K562 (cell line): ENCODE results near the gene RAB5B. TPM values are rescaled to one million over a fixed set of nuclear protein-coding genes. Genes with fewer than 3 reads are reported as not detected.

Experiments
- ATF1 ChIP-seq, 2 experiments: fragments of 450-650 bp in 1 of 2; IDR thresholded peaks; 2 replicates each; pipeline ENCODE4 v1.6.1; 2016; ENCODE audit warnings: missing compliant biosample characterization in 1 of 2, missing genetic modification characterization in 1 of 2
- C11orf30 ChIP-seq: fragments of 450-650 bp; IDR thresholded peaks from 2 replicates; pipeline ENCODE4 v1.6.1; 2016; ENCODE audit warnings: low read depth, mild to moderate bottlenecking
- DPF2 ChIP-seq: fragments of 450-650 bp; IDR thresholded peaks from 2 replicates; pipeline ENCODE4 v1.6.1; 2016
- ILF3 ChIP-seq: fragments of 450-650 bp; IDR thresholded peaks from 2 replicates; pipeline ENCODE4 v1.6.1; 2018; ENCODE audit warnings: antibody characterized with exemption, mild to moderate bottlenecking, moderate library complexity, borderline replicate concordance
- JUND ChIP-seq, 2 experiments: IDR thresholded peaks; 2 replicates in 1 of 2; 3 replicates in 1 of 2; pipeline ENCODE4 v1.6.1; 2011; ENCODE audit warnings: borderline replicate concordance in 2 of 2, low read depth in 2 of 2, low read length in 2 of 2, improper control_type of control experiment in 1 of 2, missing biosample characterization in 1 of 2, missing genetic modification characterization in 1 of 2, missing genetic modification reagents in 1 of 2
- NBN ChIP-seq: fragments of 450-650 bp; IDR thresholded peaks from 2 replicates; pipeline ENCODE4 v1.6.1; 2016; ENCODE audit warnings: low read depth, mild to moderate bottlenecking
- PKNOX1 ChIP-seq: fragments of 450-650 bp; IDR thresholded peaks from 2 replicates; pipeline ENCODE4 v1.6.1; 2016
- SREBF1 ChIP-seq: fragments of 150-350 bp; IDR thresholded peaks from 2 replicates; pipeline ENCODE4 v1.6.1; 2014; ENCODE audit warnings: antibody characterized with exemption, low read depth, low read length, borderline replicate concordance
- ZBTB40 ChIP-seq, 2 experiments: fragments of 450-650 bp in 1 of 2; sonication (generic) in 1 of 2; formaldehyde crosslinking in 1 of 2; IDR thresholded peaks; 2 replicates each; pipeline versions ENCODE4 v1.7.1 to v1.9.0; 2016 to 2022; ENCODE audit warnings: inconsistent platforms in 1 of 2, mild to moderate bottlenecking in 1 of 2, missing genetic modification reagents in 1 of 2
- ZEB2 ChIP-seq: fragments of 450-650 bp; IDR thresholded peaks from 2 replicates; pipeline ENCODE4 v1.6.1; 2016
- ZNF830 ChIP-seq: fragments of 250-450 bp; sonication (Bioruptor Pico); IDR thresholded peaks from 2 replicates; pipeline ENCODE4 v1.5.0; 2021; ENCODE audit warnings: mild to moderate bottlenecking
- polyA plus RNA-seq, 8 experiments: library from polyadenylated mRNA; depleted of rRNA in 4 of 8; stranded (reverse) in 5 of 8; unstranded in 3 of 8; fragments of >200 nt; fragmentation: Nextera tagmentation in 2 of 8; fragmentation: Illumina TruSeq in 1 of 8; extraction: Ambion mirVana in 2 of 8; extraction: Trizol in 1 of 8; gene quantifications; 2 replicates each; pipeline versions ENCODE4 v1.2.1 to v1.2.3, GENCODE V29; 2011 to 2014; ENCODE audit warnings: inconsistent platforms in 1 of 8, missing spikeins in 1 of 8
- total RNA-seq, 7 experiments: library from RNA; depleted of rRNA in 6 of 7; stranded (reverse); fragments of >200 nt in 6 of 7; fragmentation: Illumina TruSeq in 2 of 7; extraction: Trizol in 2 of 7; gene quantifications; 2 replicates each; pipeline versions ENCODE4 v1.2.1 to v1.2.3, GENCODE V29; 2011 to 2021; ENCODE audit warnings: low replicate concordance in 1 of 7
- TF ChIP-seq, protein P1 (sequence below): fragments of 450-650 bp; IDR thresholded peaks from 2 replicates; pipeline ENCODE4 v1.6.1; 2017; ENCODE audit warnings: mild to moderate bottlenecking, moderate library complexity
- TF ChIP-seq, protein P2 (sequence below): fragments of 450-650 bp; formaldehyde crosslinking; IDR thresholded peaks from 2 replicates; pipeline ENCODE4 v1.4.0; 2020; ENCODE audit warnings: mild to moderate bottlenecking, moderate library complexity

The RAB5B gene
- total and polyA plus RNA-seq, 9 of the 15 experiments (the other 6 are each of a cell fraction or from before 2014, with no cell fraction given) = 6.8 to 73.8 (median 25.2) TPM

DNA sequence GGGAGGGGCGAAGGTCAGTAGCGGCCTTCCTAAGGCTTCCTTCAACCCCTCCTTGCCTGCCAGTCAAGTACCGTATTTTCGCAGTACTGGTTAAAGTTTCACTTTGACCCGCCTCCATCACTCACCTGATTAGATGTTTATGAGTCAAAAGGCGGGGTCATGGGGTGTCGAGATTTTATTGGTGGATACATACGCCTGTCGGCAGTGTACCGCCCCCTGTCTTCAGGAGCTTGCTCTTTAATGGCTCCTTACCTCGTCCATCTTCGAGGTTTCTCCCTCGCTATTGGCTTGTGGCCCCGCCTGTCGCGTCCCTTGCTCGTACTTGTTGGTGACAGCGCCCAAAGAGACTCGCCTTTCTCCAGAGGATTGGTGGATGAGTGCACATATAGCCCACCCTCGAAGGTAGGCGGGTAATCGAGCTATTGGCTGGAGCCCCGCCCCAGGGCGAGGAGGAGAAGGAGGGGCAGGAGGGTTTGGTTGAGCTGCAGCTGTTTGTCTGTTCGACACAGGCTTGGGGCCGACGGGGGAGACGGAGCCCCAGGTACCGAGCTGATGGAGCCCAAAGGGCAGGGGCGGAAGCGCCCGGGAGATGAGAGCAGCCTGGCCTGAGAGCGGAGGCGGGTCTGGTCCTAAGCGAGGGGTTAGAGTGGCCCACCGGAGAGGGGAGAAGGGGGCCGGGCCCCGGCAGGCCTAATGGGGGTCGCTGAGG lies at the start of gene RAB5B (continued):
- TF ChIP-seq ZBTB40 (IDR thresholded peaks at IDR 0.05) (0 out of 2 replicates have a peak, but pooled peaks have one; percentile 12), ZBTB40 (CRISPR knock-in tag; IDR thresholded peaks at IDR 0.05) (no peak), ILF3 (no peak), DPF2 (0 out of 2 replicates have a peak, but pooled peaks have one; percentile 39), SREBF1 (peak; percentile 97), PKNOX1 (peak; percentile 100), C11orf30 (peak; percentile 72), ZNF830 (CRISPR knock-in tag) (no peak), ZEB2 (no peak), JUND (IDR thresholded peaks at IDR 0.05; ENCODE audit: borderline replicate concordance, low read depth, low read length) (peak; percentile 43; the same call in 1 of the 2 replicates), JUND (tag; IDR thresholded peaks at IDR 0.05; ENCODE audit: borderline replicate concordance, low read depth, low read length) (peak; percentile 47; the same call in 1 of the 3 replicates), ATF1 (CRISPR knock-in tag; IDR thresholded peaks at IDR 0.05) (peak; percentile 57; the same call in 1 of the 2 replicates), ATF1 (tag; IDR thresholded peaks at IDR 0.05) (peak; percentile 99), NBN (0 out of 2 replicates have a peak, but pooled peaks have one; percentile 48)
- TF ChIP-seq, protein P1, sequence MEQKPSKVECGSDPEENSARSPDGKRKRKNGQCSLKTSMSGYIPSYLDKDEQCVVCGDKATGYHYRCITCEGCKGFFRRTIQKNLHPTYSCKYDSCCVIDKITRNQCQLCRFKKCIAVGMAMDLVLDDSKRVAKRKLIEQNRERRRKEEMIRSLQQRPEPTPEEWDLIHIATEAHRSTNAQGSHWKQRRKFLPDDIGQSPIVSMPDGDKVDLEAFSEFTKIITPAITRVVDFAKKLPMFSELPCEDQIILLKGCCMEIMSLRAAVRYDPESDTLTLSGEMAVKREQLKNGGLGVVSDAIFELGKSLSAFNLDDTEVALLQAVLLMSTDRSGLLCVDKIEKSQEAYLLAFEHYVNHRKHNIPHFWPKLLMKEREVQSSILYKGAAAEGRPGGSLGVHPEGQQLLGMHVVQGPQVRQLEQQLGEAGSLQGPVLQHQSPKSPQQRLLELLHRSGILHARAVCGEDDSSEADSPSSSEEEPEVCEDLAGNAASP = no peak
- TF ChIP-seq, protein P2, sequence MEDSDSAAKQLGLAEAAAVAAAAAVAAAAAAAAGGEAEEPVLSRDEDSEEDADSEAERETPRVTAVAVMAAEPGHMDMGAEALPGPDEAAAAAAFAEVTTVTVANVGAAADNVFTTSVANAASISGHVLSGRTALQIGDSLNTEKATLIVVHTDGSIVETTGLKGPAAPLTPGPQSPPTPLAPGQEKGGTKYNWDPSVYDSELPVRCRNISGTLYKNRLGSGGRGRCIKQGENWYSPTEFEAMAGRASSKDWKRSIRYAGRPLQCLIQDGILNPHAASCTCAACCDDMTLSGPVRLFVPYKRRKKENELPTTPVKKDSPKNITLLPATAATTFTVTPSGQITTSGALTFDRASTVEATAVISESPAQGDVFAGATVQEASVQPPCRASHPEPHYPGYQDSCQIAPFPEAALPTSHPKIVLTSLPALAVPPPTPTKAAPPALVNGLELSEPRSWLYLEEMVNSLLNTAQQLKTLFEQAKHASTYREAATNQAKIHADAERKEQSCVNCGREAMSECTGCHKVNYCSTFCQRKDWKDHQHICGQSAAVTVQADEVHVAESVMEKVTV = no peak
